WTC11 (cell line): ENCODE measurements around the gene SH3D19. TPM values are rescaled to one million over a fixed set of nuclear protein-coding genes. Genes with fewer than 3 reads are reported as not detected.
"Not testable (repeated sequence)": the region's sequence is repeated elsewhere in the genome, so short reads cannot be mapped to it uniquely, and the experiment has no call there.

Source experiments
- ATAC-seq: fragments of 200-7000 bp; cut with Tn5 transposase; 2 replicates; pipeline ENCODE4 v1.10.0; 2021; ENCODE audit warnings: mild to moderate bottlenecking, moderate library complexity
- CTCF ChIA-PET: fragments of 300-600 bp; sonication (Branson Sonifier 250); formaldehyde crosslinking; loops from one replicate; lab custom pipeline; 2021; ENCODE audit warnings: antibody characterized with exemption; lab: Charles Lee
- POLR2A ChIA-PET: fragments of 350-600 bp; sonication (Branson Sonifier 250); formaldehyde crosslinking; loops from one replicate; lab custom pipeline; 2021; ENCODE audit warnings: antibody characterized with exemption; lab: Charles Lee
- DNase-seq: peaks from one replicate; pipeline ENCODE4 v3.0.0; 2021; ENCODE audit warnings: low spot score
- H3K27ac Mint-ChIP-seq: 2 replicates; pipeline ENCODE4 v1.8.0; 2021; ENCODE audit warnings: mixed read lengths
- H3K27me3 Mint-ChIP-seq: 2 replicates; pipeline ENCODE4 v1.8.0; 2021; ENCODE audit warnings: low read depth, mild to moderate bottlenecking, moderate library complexity, mixed read lengths
- H3K36me3 Mint-ChIP-seq: 2 replicates; pipeline ENCODE4 v1.8.0; 2021; ENCODE audit warnings: mixed read lengths
- H3K4me1 Mint-ChIP-seq: 2 replicates; pipeline ENCODE4 v1.8.0; 2022; ENCODE audit warnings: mixed read lengths
- H3K4me3 Mint-ChIP-seq: 2 replicates; pipeline ENCODE4 v1.8.0; 2021; ENCODE audit warnings: mild to moderate bottlenecking, moderate library complexity, mixed read lengths
- H3K9me3 Mint-ChIP-seq: 2 replicates; pipeline ENCODE4 v1.8.0; 2021; ENCODE audit warnings: mixed read lengths
- ATF1 ChIP-seq: sonication (generic); formaldehyde crosslinking; IDR thresholded peaks from 2 replicates; pipeline ENCODE4 v1.8.1; 2023; ENCODE audit warnings: mild to moderate bottlenecking, moderate library complexity, missing genetic modification reagents
- CREB1 ChIP-seq: sonication (generic); formaldehyde crosslinking; IDR thresholded peaks from 2 replicates; pipeline ENCODE4 v1.8.0; 2023; ENCODE audit warnings: mild to moderate bottlenecking, missing genetic modification reagents
- FOXK1 ChIP-seq: sonication (generic); formaldehyde crosslinking; IDR thresholded peaks from 2 replicates; pipeline ENCODE4 v1.8.0; 2022; ENCODE audit warnings: mild to moderate bottlenecking, moderate library complexity, missing genetic modification reagents
- NFYB ChIP-seq: sonication (generic); formaldehyde crosslinking; conservative IDR thresholded peaks from 2 replicates; pipeline ENCODE4 v1.8.0; 2022; ENCODE audit warnings: low read depth, missing genetic modification reagents
- TEAD4 ChIP-seq: sonication (generic); formaldehyde crosslinking; IDR thresholded peaks from 2 replicates; pipeline ENCODE4 v1.8.0; 2022; ENCODE audit warnings: mild to moderate bottlenecking, missing genetic modification reagents
- TP53 ChIP-seq: sonication (generic); formaldehyde crosslinking; IDR thresholded peaks from 2 replicates; pipeline ENCODE4 v1.8.1; 2023; ENCODE audit warnings: mild to moderate bottlenecking, missing genetic modification reagents
- total RNA-seq: library from RNA; stranded (reverse); gene quantifications from 3 replicates; pipeline ENCODE4 v1.2.3, GENCODE V29; 2021
- TF ChIP-seq, protein P1 (sequence below): fragments of 250-450 bp; sonication (Bioruptor Pico); IDR thresholded peaks from 2 replicates; pipeline ENCODE4 v1.9.0; 2021; ENCODE audit warnings: mild to moderate bottlenecking, borderline replicate concordance
- TF ChIP-seq, protein P2 (sequence below): sonication (generic); formaldehyde crosslinking; IDR thresholded peaks from 2 replicates; pipeline ENCODE4 v1.8.1; 2023; ENCODE audit warnings: mild to moderate bottlenecking, missing genetic modification reagents
- TF ChIP-seq, protein P3 (sequence below): sonication (generic); formaldehyde crosslinking; IDR thresholded peaks from 2 replicates; pipeline ENCODE4 v1.8.1; 2023; ENCODE audit warnings: mild to moderate bottlenecking, missing genetic modification reagents, moderate library complexity
- TF ChIP-seq, protein P4 (sequence below): sonication (generic); formaldehyde crosslinking; IDR thresholded peaks from 2 replicates; pipeline ENCODE4 v1.8.1; 2023; ENCODE audit warnings: mild to moderate bottlenecking, missing genetic modification reagents
- TF ChIP-seq, protein P5 (sequence below): sonication (generic); formaldehyde crosslinking; IDR thresholded peaks from 2 replicates; pipeline ENCODE4 v1.8.0; 2022; ENCODE audit warnings: mild to moderate bottlenecking, missing genetic modification reagents
- TF ChIP-seq, protein P6 (sequence below): fragments of 250-450 bp; sonication (Bioruptor Pico); IDR thresholded peaks from 2 replicates; pipeline ENCODE4 v1.8.0; 2021; ENCODE audit warnings: mild to moderate bottlenecking
- TF ChIP-seq, protein P7 (sequence below): sonication (generic); formaldehyde crosslinking; IDR thresholded peaks from 2 replicates; pipeline ENCODE4 v1.8.1; 2022; ENCODE audit warnings: low read depth, mild to moderate bottlenecking, moderate library complexity, missing genetic modification reagents, borderline replicate concordance

The SH3D19 gene
- total RNA-seq, 1 experiment from 2014 or later = 41.6 TPM

DNA sequence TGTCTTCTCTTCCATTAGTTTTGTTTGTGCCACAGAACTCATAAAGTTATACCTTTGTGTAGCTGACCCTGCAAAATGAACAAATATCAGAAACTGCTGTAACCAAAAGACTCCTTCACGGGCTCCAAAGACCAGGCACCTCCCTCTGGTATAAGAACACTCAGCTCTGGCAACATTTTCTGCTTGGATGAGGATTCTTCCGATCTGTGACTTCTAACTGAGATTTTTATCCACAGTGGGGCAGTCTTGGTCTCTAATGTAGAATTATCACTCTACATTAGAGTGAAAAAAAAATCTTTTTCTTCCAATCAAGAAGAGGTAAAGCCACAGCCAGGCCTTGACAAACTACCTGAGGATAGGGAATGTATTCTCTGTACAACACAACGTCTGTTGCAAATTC, 86.9 kb downstream of the SH3D19 start (continued):
- TF ChIP-seq, protein P1, sequence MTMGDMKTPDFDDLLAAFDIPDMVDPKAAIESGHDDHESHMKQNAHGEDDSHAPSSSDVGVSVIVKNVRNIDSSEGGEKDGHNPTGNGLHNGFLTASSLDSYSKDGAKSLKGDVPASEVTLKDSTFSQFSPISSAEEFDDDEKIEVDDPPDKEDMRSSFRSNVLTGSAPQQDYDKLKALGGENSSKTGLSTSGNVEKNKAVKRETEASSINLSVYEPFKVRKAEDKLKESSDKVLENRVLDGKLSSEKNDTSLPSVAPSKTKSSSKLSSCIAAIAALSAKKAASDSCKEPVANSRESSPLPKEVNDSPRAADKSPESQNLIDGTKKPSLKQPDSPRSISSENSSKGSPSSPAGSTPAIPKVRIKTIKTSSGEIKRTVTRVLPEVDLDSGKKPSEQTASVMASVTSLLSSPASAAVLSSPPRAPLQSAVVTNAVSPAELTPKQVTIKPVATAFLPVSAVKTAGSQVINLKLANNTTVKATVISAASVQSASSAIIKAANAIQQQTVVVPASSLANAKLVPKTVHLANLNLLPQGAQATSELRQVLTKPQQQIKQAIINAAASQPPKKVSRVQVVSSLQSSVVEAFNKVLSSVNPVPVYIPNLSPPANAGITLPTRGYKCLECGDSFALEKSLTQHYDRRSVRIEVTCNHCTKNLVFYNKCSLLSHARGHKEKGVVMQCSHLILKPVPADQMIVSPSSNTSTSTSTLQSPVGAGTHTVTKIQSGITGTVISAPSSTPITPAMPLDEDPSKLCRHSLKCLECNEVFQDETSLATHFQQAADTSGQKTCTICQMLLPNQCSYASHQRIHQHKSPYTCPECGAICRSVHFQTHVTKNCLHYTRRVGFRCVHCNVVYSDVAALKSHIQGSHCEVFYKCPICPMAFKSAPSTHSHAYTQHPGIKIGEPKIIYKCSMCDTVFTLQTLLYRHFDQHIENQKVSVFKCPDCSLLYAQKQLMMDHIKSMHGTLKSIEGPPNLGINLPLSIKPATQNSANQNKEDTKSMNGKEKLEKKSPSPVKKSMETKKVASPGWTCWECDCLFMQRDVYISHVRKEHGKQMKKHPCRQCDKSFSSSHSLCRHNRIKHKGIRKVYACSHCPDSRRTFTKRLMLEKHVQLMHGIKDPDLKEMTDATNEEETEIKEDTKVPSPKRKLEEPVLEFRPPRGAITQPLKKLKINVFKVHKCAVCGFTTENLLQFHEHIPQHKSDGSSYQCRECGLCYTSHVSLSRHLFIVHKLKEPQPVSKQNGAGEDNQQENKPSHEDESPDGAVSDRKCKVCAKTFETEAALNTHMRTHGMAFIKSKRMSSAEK (CRISPR knock-in tag) = no peak
- TF ChIP-seq CREB1 (CRISPR knock-in tag) = no peak
- TF ChIP-seq TEAD4 (CRISPR knock-in tag) = no peak
- TF ChIP-seq, protein P2, sequence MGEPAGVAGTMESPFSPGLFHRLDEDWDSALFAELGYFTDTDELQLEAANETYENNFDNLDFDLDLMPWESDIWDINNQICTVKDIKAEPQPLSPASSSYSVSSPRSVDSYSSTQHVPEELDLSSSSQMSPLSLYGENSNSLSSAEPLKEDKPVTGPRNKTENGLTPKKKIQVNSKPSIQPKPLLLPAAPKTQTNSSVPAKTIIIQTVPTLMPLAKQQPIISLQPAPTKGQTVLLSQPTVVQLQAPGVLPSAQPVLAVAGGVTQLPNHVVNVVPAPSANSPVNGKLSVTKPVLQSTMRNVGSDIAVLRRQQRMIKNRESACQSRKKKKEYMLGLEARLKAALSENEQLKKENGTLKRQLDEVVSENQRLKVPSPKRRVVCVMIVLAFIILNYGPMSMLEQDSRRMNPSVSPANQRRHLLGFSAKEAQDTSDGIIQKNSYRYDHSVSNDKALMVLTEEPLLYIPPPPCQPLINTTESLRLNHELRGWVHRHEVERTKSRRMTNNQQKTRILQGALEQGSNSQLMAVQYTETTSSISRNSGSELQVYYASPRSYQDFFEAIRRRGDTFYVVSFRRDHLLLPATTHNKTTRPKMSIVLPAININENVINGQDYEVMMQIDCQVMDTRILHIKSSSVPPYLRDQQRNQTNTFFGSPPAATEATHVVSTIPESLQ (CRISPR knock-in tag) = no peak
- TF ChIP-seq, protein P3, sequence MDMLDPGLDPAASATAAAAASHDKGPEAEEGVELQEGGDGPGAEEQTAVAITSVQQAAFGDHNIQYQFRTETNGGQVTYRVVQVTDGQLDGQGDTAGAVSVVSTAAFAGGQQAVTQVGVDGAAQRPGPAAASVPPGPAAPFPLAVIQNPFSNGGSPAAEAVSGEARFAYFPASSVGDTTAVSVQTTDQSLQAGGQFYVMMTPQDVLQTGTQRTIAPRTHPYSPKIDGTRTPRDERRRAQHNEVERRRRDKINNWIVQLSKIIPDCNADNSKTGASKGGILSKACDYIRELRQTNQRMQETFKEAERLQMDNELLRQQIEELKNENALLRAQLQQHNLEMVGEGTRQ (CRISPR knock-in tag) = no peak
- TF ChIP-seq, protein P4, sequence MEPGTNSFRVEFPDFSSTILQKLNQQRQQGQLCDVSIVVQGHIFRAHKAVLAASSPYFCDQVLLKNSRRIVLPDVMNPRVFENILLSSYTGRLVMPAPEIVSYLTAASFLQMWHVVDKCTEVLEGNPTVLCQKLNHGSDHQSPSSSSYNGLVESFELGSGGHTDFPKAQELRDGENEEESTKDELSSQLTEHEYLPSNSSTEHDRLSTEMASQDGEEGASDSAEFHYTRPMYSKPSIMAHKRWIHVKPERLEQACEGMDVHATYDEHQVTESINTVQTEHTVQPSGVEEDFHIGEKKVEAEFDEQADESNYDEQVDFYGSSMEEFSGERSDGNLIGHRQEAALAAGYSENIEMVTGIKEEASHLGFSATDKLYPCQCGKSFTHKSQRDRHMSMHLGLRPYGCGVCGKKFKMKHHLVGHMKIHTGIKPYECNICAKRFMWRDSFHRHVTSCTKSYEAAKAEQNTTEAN = no peak
- no peak for TF ChIP-seq ATF1 (CRISPR knock-in tag)

DNA sequence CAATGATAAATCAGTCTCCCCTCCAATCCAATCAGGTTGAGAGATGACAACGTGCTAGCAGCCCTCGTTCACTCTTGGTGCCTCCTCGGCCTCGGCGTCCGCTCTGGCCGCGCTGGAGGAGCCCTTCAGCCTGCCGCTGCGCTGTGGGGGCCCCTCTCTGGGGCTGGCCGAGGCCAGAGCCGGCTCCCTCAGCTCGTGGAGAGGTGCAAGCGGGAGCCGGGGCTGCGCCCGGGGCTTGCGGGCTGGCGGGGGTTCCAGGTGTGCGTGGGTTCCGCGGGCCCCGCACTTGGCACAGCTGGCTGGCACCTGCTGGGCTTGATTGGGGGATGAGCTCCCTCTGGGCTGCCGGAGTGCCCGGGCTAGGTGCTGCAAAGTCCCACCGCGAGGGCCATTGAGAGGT, 89.4 kb downstream of the SH3D19 start:
- POLR2A ChIA-PET = interaction anchor here (0.6 kb wide), 1 partner anchor 57 kb away, joined by 3 read pairs; no protein-coding TSS in a partner anchor
- TF ChIP-seq NFYB (0 out of 2 replicates have a peak, but pooled peaks have one; percentile 2), CREB1 (CRISPR knock-in tag) (no peak)
- CTCF ChIA-PET = no interaction called here
- Mint-ChIP-seq H3K27me3 (no peaks in the 10 kb centered on the region), H3K9me3 (peaks cover 15% of the 10 kb centered on the region), H3K27ac (no peak overlapping the region), H3K4me1 (no peaks in the 10 kb centered on the region), H3K4me3 (no peak overlapping the region), H3K36me3 (peaks cover 14% of the 10 kb centered on the region)
- ATAC-seq (no peak), DNase-seq (no peak)

DNA sequence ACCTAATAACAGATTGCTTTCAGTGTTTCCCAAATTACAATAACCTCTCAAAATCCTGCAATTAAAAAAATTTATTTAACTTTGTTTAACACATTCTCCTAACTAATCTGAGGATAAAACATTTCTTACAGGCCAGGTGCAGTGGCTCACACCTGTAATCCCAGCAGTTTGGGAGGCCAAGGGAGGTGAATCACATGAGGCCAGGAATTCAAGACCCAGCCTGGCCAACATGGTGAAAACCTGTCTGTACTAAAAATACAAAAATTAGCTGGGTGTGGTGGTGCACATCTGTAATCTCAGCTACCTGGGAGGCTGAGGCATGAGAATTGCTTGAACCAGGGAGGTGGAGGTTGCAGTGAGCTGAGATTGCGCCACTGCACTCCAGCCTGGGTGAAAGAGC, 90.0 kb downstream of the SH3D19 start:
- Mint-ChIP-seq H3K36me3 (peaks cover 14% of the 10 kb centered on the region), H3K9me3 (peaks cover 15% of the 10 kb centered on the region)
- H3K27me3 Mint-ChIP-seq, H3K27ac Mint-ChIP-seq, ATAC-seq, DNase-seq, H3K4me1 Mint-ChIP-seq, POLR2A ChIA-PET, CTCF ChIA-PET, H3K4me3 Mint-ChIP-seq: not testable (repeated sequence)

DNA sequence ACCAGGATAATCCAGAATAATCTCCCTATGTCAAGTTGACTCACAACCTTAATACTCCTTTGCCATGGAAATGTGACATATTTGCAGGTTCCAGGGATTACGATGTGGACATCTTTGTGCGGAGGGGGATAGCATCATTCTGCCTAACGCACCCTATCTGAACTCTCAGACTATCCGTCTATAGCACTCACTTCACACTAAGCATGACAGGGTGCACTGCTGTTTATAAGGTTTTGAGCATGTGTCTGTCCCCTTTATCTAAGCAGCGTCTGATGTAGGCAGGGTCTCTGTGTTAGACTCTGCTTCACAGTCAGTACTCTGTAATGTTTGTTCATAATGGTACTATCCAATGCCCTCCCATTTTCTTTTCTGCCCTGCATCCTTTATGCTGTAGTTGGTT, 91.8 kb downstream of the SH3D19 start:
- Mint-ChIP-seq H3K9me3 (peaks cover 19% of the 10 kb centered on the region), H3K27me3 (no peaks in the 10 kb centered on the region), H3K4me1 (no peaks in the 10 kb centered on the region), H3K36me3 (peaks cover 18% of the 10 kb centered on the region), H3K4me3 (no peak overlapping the region), H3K27ac (no peak overlapping the region)
- CTCF ChIA-PET = no interaction called here
- ATAC-seq = no peak
- no peak for DNase-seq
- POLR2A ChIA-PET = no interaction called here
- TF ChIP-seq, protein P1 (CRISPR knock-in tag) = no peak
- TF ChIP-seq CREB1 (CRISPR knock-in tag) (no peak), FOXK1 (CRISPR knock-in tag) (no peak), TP53 (CRISPR knock-in tag) (no peak)
- TF ChIP-seq, protein P5, sequence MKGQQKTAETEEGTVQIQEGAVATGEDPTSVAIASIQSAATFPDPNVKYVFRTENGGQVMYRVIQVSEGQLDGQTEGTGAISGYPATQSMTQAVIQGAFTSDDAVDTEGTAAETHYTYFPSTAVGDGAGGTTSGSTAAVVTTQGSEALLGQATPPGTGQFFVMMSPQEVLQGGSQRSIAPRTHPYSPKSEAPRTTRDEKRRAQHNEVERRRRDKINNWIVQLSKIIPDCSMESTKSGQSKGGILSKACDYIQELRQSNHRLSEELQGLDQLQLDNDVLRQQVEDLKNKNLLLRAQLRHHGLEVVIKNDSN (CRISPR knock-in tag) = no peak
- TF ChIP-seq, protein P6, sequence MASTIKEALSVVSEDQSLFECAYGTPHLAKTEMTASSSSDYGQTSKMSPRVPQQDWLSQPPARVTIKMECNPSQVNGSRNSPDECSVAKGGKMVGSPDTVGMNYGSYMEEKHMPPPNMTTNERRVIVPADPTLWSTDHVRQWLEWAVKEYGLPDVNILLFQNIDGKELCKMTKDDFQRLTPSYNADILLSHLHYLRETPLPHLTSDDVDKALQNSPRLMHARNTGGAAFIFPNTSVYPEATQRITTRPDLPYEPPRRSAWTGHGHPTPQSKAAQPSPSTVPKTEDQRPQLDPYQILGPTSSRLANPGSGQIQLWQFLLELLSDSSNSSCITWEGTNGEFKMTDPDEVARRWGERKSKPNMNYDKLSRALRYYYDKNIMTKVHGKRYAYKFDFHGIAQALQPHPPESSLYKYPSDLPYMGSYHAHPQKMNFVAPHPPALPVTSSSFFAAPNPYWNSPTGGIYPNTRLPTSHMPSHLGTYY (CRISPR knock-in tag) = no peak
- TF ChIP-seq, protein P7, sequence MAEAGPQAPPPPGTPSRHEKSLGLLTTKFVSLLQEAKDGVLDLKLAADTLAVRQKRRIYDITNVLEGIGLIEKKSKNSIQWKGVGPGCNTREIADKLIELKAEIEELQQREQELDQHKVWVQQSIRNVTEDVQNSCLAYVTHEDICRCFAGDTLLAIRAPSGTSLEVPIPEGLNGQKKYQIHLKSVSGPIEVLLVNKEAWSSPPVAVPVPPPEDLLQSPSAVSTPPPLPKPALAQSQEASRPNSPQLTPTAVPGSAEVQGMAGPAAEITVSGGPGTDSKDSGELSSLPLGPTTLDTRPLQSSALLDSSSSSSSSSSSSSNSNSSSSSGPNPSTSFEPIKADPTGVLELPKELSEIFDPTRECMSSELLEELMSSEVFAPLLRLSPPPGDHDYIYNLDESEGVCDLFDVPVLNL (CRISPR knock-in tag) = no peak
